ENCODE measurements around the gene RESF1. TPM values are rescaled to one million over a fixed set of nuclear protein-coding genes. Genes with fewer than 3 reads are reported as not detected.

Gene RESF1
- total and polyA plus RNA-seq, 2 of the 13 experiments (the other 11 are each of a cell fraction or from before 2014, with no cell fraction given): 7.9 to 16.8 TPM

GRCh38 chr12:31951939-31952338, 7.3 kb upstream of the RESF1 start:
- peaks cover 28% of the 10 kb centered on the region for H3K4me1 ChIP-seq (ENCODE audit: insufficient read depth, low read length)
- no peaks in the 10 kb centered on the region for H4K20me1 ChIP-seq (ENCODE audit: insufficient read depth, low read length)
- in situ Hi-C loops (cut with HindIII; ENCODE audit: extremely low pct_ligation_motif_present, low pct_unique_long_range_greater_than_20kb): no loop called here
- H3K9ac ChIP-seq (ENCODE audit: insufficient read depth, low read depth, low read length): no peak overlapping the region
- H3K9me3 ChIP-seq (ENCODE audit: low read length): peaks cover 11% of the 10 kb centered on the region; the same call in 1 of the 2 replicates
- intact Hi-C loops (cut with micrococcal nuclease; ENCODE audit: unreplicated experiment): no loop called here
- POLR2A ChIA-PET: no interaction called here
- no peak for ATAC-seq
- no peak overlapping the region for H3K4me3 ChIP-seq (replicated peaks in 1 of 3; ENCODE audit: insufficient read depth in 1 of 3, low read depth in 2 of 3, low read length in 3 of 3)
- BruUV-seq (replicated peaks): no TSS peak
- H3K4me2 ChIP-seq (ENCODE audit: low read depth, low read length): no peak overlapping the region
- FAIRE-seq: no peak
- no peaks in the 10 kb centered on the region for H3K27me3 ChIP-seq (ENCODE audit: control insufficient read depth in 1 of 2, insufficient read depth in 2 of 2, low read length in 2 of 2)
- H3K27ac ChIP-seq (ENCODE audit: extremely low read length, insufficient read depth, low read length): no peak overlapping the region
- H2AFZ ChIP-seq (ENCODE audit: low read length): no peak overlapping the region
- 96% methylated on average over 2 of the region's 2 CpGs for WGBS (ENCODE audit: low lambda C conversion rate)
- no peaks in the 10 kb centered on the region for H3K36me3 ChIP-seq (replicated peaks in 1 of 2; ENCODE audit: control insufficient read depth in 1 of 2, insufficient read depth in 2 of 2, low read length in 2 of 2)
- DNase-seq (ENCODE audit: low spot score): no peak
- CTCF ChIA-PET (ENCODE audit: low intra/inter-chr PET ratio, low total read pairs): no interaction called here
- no peaks in the 10 kb centered on the region for H3K79me2 ChIP-seq (ENCODE audit: insufficient read depth, low read length)
- no peak for TF ChIP-seq ZNF776 (CRISPR knock-in tag; IDR thresholded peaks at IDR 0.05)
- TF ChIP-seq NR2C2 (CRISPR knock-in tag; IDR thresholded peaks at IDR 0.05; ENCODE audit: borderline replicate concordance): no peak
- TF ChIP-seq GATAD1 (CRISPR knock-in tag; IDR thresholded peaks at IDR 0.05): no peak
- no peak for TF ChIP-seq ETS1 (CRISPR knock-in tag; IDR thresholded peaks at IDR 0.05)
- no peak for TF ChIP-seq ZNF142 (CRISPR knock-in tag; IDR thresholded peaks at IDR 0.05)
- no peak for TF ChIP-seq ZFYVE20 (CRISPR knock-in tag; IDR thresholded peaks at IDR 0.05; ENCODE audit: borderline replicate concordance, low read depth)
- no peak for TF ChIP-seq ZNF546 (CRISPR knock-in tag; conservative IDR thresholded peaks at IDR 0.05)
- no peak for TF ChIP-seq NCOA5 (CRISPR knock-in tag; IDR thresholded peaks at IDR 0.05)
- TF ChIP-seq AKNA (CRISPR knock-in tag; IDR thresholded peaks at IDR 0.05; ENCODE audit: borderline replicate concordance): no peak
- no peak for TF ChIP-seq ZNF691 (CRISPR knock-in tag; IDR thresholded peaks at IDR 0.05; ENCODE audit: borderline replicate concordance, low read depth)
- no peak for TF ChIP-seq DBP (CRISPR knock-in tag; IDR thresholded peaks at IDR 0.05; ENCODE audit: not compliant biosample characterization)
